Rectal smooth muscle tissue (tissue), 1 donor: ENCODE data around the gene SETD5.

Experiments
- H3K27ac ChIP-seq: one replicate; pipeline ENCODE4 v1.7.0; 2013; ENCODE audit warnings: low read depth, low read length, inconsistent platforms
- H3K27me3 ChIP-seq: one replicate; pipeline ENCODE4 v1.7.0; 2013; ENCODE audit warnings: low read length; ENCODE audit not compliant: control insufficient read depth, insufficient read depth
- H3K36me3 ChIP-seq: one replicate; pipeline ENCODE4 v1.7.0; 2013; ENCODE audit warnings: low read length; ENCODE audit not compliant: control insufficient read depth, insufficient read depth
- H3K4me1 ChIP-seq: one replicate; pipeline ENCODE4 v1.7.0; 2013; ENCODE audit warnings: low read length; ENCODE audit not compliant: control insufficient read depth, insufficient read depth
- H3K4me3 ChIP-seq: one replicate; pipeline ENCODE4 v1.7.0; 2013; ENCODE audit warnings: low read length
- H3K9ac ChIP-seq: one replicate; pipeline ENCODE4 v1.7.0; 2013; ENCODE audit warnings: low read length

Gene SETD5

GRCh38 chr3:9397332-9397905 lies at the start of gene SETD5:
SETD5 (plus strand) TSS chr3:9397615; CDS start chr3:9428939, 31,324 bp downstream.
- H3K27ac ChIP-seq = peak within 1 kb of the TSS; percentile 99
- H3K4me3 ChIP-seq = peak within 1 kb of the TSS; percentile 89
- no peaks in the 10 kb centered on the region for H3K36me3 ChIP-seq
- no peaks in the 10 kb centered on the region for H3K27me3 ChIP-seq
- peaks cover 47% of the 10 kb centered on the region for H3K4me1 ChIP-seq
- peak within 1 kb of the TSS; percentile 95 for H3K9ac ChIP-seq

- no peak overlapping the region for H3K9ac ChIP-seq
- no peaks in the 10 kb centered on the region for H3K27me3 ChIP-seq
- H3K36me3 ChIP-seq = no peaks in the 10 kb centered on the region
- H3K4me3 ChIP-seq = no peak overlapping the region
- no peaks in the 10 kb centered on the region for H3K4me1 ChIP-seq
- no peak overlapping the region for H3K27ac ChIP-seq
Measured at GRCh38 chr3:9347887-9348286, 49.5 kb upstream of the SETD5 start.

GRCh38 chr3:9349321-9350117 lies 47.9 kb upstream of the SETD5 start:
- Histone ChIP-seq H3K36me3 (no peaks in the 10 kb centered on the region), H3K9ac (no peak overlapping the region), H3K27ac (no peak overlapping the region), H3K4me1 (no peaks in the 10 kb centered on the region), H3K4me3 (no peak overlapping the region), H3K27me3 (no peaks in the 10 kb centered on the region)

- no peaks in the 10 kb centered on the region for H3K36me3 ChIP-seq
- H3K9ac ChIP-seq = no peak overlapping the region
- no peak overlapping the region for H3K27ac ChIP-seq
- no peaks in the 10 kb centered on the region for H3K27me3 ChIP-seq
- H3K4me3 ChIP-seq = no peak overlapping the region
- H3K4me1 ChIP-seq = no peaks in the 10 kb centered on the region
Measured at GRCh38 chr3:9351709-9352126, 45.7 kb upstream of the SETD5 start.

- Histone ChIP-seq H3K9ac (no peak overlapping the region), H3K4me1 (no peaks in the 10 kb centered on the region), H3K4me3 (no peak overlapping the region), H3K27ac (no peak overlapping the region), H3K36me3 (no peaks in the 10 kb centered on the region), H3K27me3 (no peaks in the 10 kb centered on the region)
Measured at GRCh38 chr3:9352917-9353752, 44.3 kb upstream of the SETD5 start.

GRCh38 chr3:9361691-9362388 lies 35.6 kb upstream of the SETD5 start:
- H3K4me1 ChIP-seq = peaks cover 2% of the 10 kb centered on the region
- no peak overlapping the region for H3K4me3 ChIP-seq
- H3K9ac ChIP-seq = no peak overlapping the region
- no peaks in the 10 kb centered on the region for H3K36me3 ChIP-seq
- no peaks in the 10 kb centered on the region for H3K27me3 ChIP-seq
- no peak overlapping the region for H3K27ac ChIP-seq

GRCh38 chr3:9362731-9363530 lies 34.5 kb upstream of the SETD5 start, which contains the start of gene THUMPD3:
THUMPD3 (plus strand) TSS chr3:9363054; CDS start chr3:9365069, 2,015 bp downstream.
- Histone ChIP-seq H3K9ac (peak within 1 kb of the TSS; percentile 69), H3K36me3 (no peaks in the 10 kb centered on the region), H3K27ac (peak within 1 kb of the TSS; percentile 85), H3K4me1 (peaks cover 2% of the 10 kb centered on the region), H3K27me3 (no peaks in the 10 kb centered on the region), H3K4me3 (peak within 1 kb of the TSS; percentile 84)

GRCh38 chr3:9369508-9369907 lies 27.9 kb upstream of the SETD5 start:
- Histone ChIP-seq H3K4me3 (no peak overlapping the region), H3K36me3 (peaks cover 20% of the 10 kb centered on the region), H3K9ac (no peak overlapping the region), H3K27me3 (no peaks in the 10 kb centered on the region), H3K27ac (no peak overlapping the region), H3K4me1 (no peaks in the 10 kb centered on the region)

GRCh38 chr3:9373465-9373864 lies 23.9 kb upstream of the SETD5 start:
- no peak overlapping the region for H3K4me3 ChIP-seq
- no peak overlapping the region for H3K27ac ChIP-seq
- no peak overlapping the region for H3K9ac ChIP-seq
- H3K27me3 ChIP-seq = no peaks in the 10 kb centered on the region
- no peaks in the 10 kb centered on the region for H3K4me1 ChIP-seq
- H3K36me3 ChIP-seq = peaks cover 41% of the 10 kb centered on the region

- Histone ChIP-seq H3K27ac (no peak overlapping the region), H3K36me3 (peaks cover 33% of the 10 kb centered on the region), H3K9ac (no peak overlapping the region), H3K4me1 (no peaks in the 10 kb centered on the region), H3K4me3 (no peak overlapping the region), H3K27me3 (no peaks in the 10 kb centered on the region)
Measured at GRCh38 chr3:9377981-9378380, 19.4 kb upstream of the SETD5 start.

GRCh38 chr3:9379327-9379726 lies 18.1 kb upstream of the SETD5 start:
- no peak overlapping the region for H3K4me3 ChIP-seq
- no peak overlapping the region for H3K9ac ChIP-seq
- no peak overlapping the region for H3K27ac ChIP-seq
- H3K27me3 ChIP-seq = no peaks in the 10 kb centered on the region
- H3K4me1 ChIP-seq = no peaks in the 10 kb centered on the region
- H3K36me3 ChIP-seq = peaks cover 37% of the 10 kb centered on the region
